ENCODE data around the gene SYT4. TPM values are rescaled to one million over a fixed set of nuclear protein-coding genes. Genes with fewer than 3 reads are reported as not detected.

SYT4 gene
- total and polyA plus RNA-seq, 9 of the 15 experiments (the other 6 are each of a cell fraction or from before 2014, with no cell fraction given) = not detected

DNA sequence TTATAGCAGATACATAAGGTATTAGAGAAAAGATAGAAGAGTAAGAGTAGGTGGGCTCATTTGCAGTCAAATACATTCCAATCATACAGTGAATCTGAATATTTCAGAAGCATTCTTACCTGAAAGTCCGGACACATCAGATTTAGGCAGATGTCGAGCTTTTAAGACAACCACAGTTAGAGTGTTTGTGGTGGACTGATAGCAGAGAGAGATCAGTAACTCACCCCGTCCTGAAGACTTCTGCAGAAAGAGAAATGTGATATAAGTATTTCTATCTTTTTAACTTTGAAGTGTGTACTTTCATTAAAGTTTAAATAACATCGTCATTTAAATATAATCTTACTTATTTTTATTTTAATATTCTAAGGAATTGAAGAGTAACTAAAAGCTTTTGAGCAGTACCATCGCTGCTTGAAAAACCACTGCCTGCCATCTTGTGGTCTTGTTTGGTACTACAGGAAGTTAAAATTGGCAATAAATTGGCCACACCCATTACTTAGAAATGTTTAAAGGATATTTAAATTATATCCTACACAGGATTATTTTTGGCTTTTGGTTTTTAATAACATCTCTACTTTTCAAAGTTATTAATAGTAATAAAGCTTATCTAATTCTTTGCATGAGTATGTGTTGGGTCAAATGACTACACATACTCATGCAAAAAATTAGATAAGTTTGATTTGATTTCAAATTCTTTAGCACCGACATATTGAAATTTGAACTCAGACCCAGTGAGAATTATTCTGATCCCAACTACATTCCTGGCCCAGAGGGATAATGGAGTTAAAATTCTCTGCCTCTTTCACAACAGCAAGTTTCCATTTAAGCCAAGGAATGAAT lies 5.5 kb downstream of the SYT4 start (continued):
- TF ChIP-seq, protein P1, sequence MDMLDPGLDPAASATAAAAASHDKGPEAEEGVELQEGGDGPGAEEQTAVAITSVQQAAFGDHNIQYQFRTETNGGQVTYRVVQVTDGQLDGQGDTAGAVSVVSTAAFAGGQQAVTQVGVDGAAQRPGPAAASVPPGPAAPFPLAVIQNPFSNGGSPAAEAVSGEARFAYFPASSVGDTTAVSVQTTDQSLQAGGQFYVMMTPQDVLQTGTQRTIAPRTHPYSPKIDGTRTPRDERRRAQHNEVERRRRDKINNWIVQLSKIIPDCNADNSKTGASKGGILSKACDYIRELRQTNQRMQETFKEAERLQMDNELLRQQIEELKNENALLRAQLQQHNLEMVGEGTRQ (CRISPR knock-in tag; IDR thresholded peaks at IDR 0.05) = no peak
- no peak for TF ChIP-seq CBX3 (IDR thresholded peaks at IDR 0.05; ENCODE audit: borderline replicate concordance in 1 of 2, low read length in 2 of 2)
- TF ChIP-seq, protein P2, sequence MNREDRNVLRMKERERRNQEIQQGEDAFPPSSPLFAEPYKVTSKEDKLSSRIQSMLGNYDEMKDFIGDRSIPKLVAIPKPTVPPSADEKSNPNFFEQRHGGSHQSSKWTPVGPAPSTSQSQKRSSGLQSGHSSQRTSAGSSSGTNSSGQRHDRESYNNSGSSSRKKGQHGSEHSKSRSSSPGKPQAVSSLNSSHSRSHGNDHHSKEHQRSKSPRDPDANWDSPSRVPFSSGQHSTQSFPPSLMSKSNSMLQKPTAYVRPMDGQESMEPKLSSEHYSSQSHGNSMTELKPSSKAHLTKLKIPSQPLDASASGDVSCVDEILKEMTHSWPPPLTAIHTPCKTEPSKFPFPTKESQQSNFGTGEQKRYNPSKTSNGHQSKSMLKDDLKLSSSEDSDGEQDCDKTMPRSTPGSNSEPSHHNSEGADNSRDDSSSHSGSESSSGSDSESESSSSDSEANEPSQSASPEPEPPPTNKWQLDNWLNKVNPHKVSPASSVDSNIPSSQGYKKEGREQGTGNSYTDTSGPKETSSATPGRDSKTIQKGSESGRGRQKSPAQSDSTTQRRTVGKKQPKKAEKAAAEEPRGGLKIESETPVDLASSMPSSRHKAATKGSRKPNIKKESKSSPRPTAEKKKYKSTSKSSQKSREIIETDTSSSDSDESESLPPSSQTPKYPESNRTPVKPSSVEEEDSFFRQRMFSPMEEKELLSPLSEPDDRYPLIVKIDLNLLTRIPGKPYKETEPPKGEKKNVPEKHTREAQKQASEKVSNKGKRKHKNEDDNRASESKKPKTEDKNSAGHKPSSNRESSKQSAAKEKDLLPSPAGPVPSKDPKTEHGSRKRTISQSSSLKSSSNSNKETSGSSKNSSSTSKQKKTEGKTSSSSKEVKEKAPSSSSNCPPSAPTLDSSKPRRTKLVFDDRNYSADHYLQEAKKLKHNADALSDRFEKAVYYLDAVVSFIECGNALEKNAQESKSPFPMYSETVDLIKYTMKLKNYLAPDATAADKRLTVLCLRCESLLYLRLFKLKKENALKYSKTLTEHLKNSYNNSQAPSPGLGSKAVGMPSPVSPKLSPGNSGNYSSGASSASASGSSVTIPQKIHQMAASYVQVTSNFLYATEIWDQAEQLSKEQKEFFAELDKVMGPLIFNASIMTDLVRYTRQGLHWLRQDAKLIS (CRISPR knock-in tag; IDR thresholded peaks at IDR 0.05) = no peak
- TF ChIP-seq PTTG1 (tag; IDR thresholded peaks at IDR 0.05; ENCODE audit: low read depth) = no peak
- 0 out of 2 replicates have a peak, but pooled peaks have one; percentile 45 for TF ChIP-seq SMC3 (conservative IDR thresholded peaks at IDR 0.05; ENCODE audit: insufficient read depth, low read depth, low read length)
- TF ChIP-seq, protein P3, sequence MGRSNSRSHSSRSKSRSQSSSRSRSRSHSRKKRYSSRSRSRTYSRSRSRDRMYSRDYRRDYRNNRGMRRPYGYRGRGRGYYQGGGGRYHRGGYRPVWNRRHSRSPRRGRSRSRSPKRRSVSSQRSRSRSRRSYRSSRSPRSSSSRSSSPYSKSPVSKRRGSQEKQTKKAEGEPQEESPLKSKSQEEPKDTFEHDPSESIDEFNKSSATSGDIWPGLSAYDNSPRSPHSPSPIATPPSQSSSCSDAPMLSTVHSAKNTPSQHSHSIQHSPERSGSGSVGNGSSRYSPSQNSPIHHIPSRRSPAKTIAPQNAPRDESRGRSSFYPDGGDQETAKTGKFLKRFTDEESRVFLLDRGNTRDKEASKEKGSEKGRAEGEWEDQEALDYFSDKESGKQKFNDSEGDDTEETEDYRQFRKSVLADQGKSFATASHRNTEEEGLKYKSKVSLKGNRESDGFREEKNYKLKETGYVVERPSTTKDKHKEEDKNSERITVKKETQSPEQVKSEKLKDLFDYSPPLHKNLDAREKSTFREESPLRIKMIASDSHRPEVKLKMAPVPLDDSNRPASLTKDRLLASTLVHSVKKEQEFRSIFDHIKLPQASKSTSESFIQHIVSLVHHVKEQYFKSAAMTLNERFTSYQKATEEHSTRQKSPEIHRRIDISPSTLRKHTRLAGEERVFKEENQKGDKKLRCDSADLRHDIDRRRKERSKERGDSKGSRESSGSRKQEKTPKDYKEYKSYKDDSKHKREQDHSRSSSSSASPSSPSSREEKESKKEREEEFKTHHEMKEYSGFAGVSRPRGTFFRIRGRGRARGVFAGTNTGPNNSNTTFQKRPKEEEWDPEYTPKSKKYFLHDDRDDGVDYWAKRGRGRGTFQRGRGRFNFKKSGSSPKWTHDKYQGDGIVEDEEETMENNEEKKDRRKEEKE (IDR thresholded peaks at IDR 0.05; ENCODE audit: borderline replicate concordance in 1 of 2, control insufficient read depth in 1 of 2, low read depth in 2 of 2, low read length in 1 of 2) = no peak
- no peak for TF ChIP-seq ZNF175 (CRISPR knock-in tag; IDR thresholded peaks at IDR 0.05; ENCODE audit: low read depth)
- peak; percentile 51 to 52; a peak in 3 of 4 replicates for TF ChIP-seq RAD21 (CRISPR knock-in tag; conservative IDR thresholded peaks at IDR 0.05 in 1 of 2, IDR thresholded peaks at IDR 0.05 in 1 of 2)
